Transverse colon (tissue), 4 donors: ENCODE results near the gene MED20. TPM values are rescaled to one million over a fixed set of nuclear protein-coding genes. Genes with fewer than 3 reads are reported as not detected.
A peak's percentile ranks its signal among the peaks of the same experiment; 100 is the strongest.

ENCODE experiments used
- DNase-seq: peaks from one replicate; pipeline ENCODE4 v3.0.0-alpha.2; 2019
- H3K27ac ChIP-seq, 4 donors: fragments of 200-600 bp; sonication (generic); 2 replicates each; pipeline ENCODE4 v1.5.1; 2016 to 2018; ENCODE audit warnings: inconsistent platforms in 4 of 4
- H3K27me3 ChIP-seq: fragments of 200-600 bp; sonication (generic); 2 replicates; pipeline ENCODE4 v1.5.1; 2017; ENCODE audit warnings: inconsistent platforms
- H3K36me3 ChIP-seq, 4 donors: fragments of 200-600 bp; sonication (generic); 2 replicates each; pipeline ENCODE4 v1.5.1; 2017 to 2019; ENCODE audit warnings: inconsistent platforms in 4 of 4
- H3K4me1 ChIP-seq, 4 donors: fragments of 200-600 bp; sonication (generic); 2 replicates each; pipeline ENCODE4 v1.5.1; 2017 to 2020; ENCODE audit warnings: inconsistent platforms in 4 of 4
- H3K4me3 ChIP-seq, 4 donors: fragments of 200-600 bp; sonication (generic); 1 replicate in 1 of 4; 2 replicates in 3 of 4; pipeline versions ENCODE4 v1.5.1 to v1.6.1; 2017 to 2019; ENCODE audit warnings: inconsistent platforms in 4 of 4
- H3K9me3 ChIP-seq, 2 donors: fragments of 200-600 bp; sonication (generic); 2 replicates each; pipeline ENCODE4 v1.5.1; 2017 to 2019; ENCODE audit warnings: inconsistent platforms in 2 of 2
- EP300 ChIP-seq: sonication (generic); formaldehyde crosslinking; IDR thresholded peaks from one replicate; pipeline ENCODE4 v1.6.1; 2017; ENCODE audit warnings: antibody characterized with exemption, low read depth
- POLR2A ChIP-seq: fragments of 450-650 bp; IDR thresholded peaks from one replicate; pipeline ENCODE4 v1.6.1; 2016; ENCODE audit warnings: antibody characterized with exemption, mild to moderate bottlenecking, moderate library complexity
- POLR2AphosphoS5 ChIP-seq, 3 donors: sonication (generic); formaldehyde crosslinking; IDR thresholded peaks; one replicate each; pipeline ENCODE4 v1.6.1; 2016; ENCODE audit warnings: antibody characterized with exemption in 3 of 3
- WGBS, 2 donors: methylation state at CpG; one replicate each; pipeline ENCODE4 v1.1.5; 2018; ENCODE audit warnings: low coverage in 1 of 2; 5-methylcytosine and 5-hydroxymethylcytosine counted together
- in situ Hi-C, 4 donors: fragments of 200-750 bp; cut with MboI; loops; one replicate each; pipeline versions ENCODE4 v1.15.0 to v1.15.1; 2017; ENCODE audit warnings: low sequenced_read_pairs in 3 of 4, low pct_ligation_motif_present in 1 of 4, low pct_unique_long_range_greater_than_20kb in 1 of 4
- intact Hi-C: fragments of 100-400 bp; cut with DNase I; formaldehyde crosslinking; loops from one replicate; pipeline ENCODE4 v1.15.1; 2023; ENCODE audit warnings: low total_unique reads
- total RNA-seq, 4 donors: library from RNA; depleted of rRNA; stranded (reverse); fragments of >200 nt; gene quantifications; one replicate each; pipeline ENCODE4 v1.1.0, GENCODE V29; 2016
- TF ChIP-seq, protein P1 (sequence below), 5 experiments: fragments of 200-600 bp in 3 of 5; fragments of 450-650 bp in 2 of 5; sonication (generic) in 3 of 5; IDR thresholded peaks; 1 replicate in 2 of 5; 2 replicates in 3 of 5; pipeline ENCODE4 v1.5.1; 2016 to 2017; ENCODE audit warnings: antibody characterized with exemption in 5 of 5, inconsistent platforms in 3 of 5, mild to moderate bottlenecking in 2 of 5, moderate library complexity in 1 of 5

The MED20 gene
- total RNA-seq, 4 donors from 2014 or later = 15.4 to 25.7 (median 18.5) TPM

GRCh38 chr6:41937861-41938574, 17.1 kb upstream of the MED20 start:
- TF ChIP-seq POLR2A = no peak
- TF ChIP-seq, protein P1, sequence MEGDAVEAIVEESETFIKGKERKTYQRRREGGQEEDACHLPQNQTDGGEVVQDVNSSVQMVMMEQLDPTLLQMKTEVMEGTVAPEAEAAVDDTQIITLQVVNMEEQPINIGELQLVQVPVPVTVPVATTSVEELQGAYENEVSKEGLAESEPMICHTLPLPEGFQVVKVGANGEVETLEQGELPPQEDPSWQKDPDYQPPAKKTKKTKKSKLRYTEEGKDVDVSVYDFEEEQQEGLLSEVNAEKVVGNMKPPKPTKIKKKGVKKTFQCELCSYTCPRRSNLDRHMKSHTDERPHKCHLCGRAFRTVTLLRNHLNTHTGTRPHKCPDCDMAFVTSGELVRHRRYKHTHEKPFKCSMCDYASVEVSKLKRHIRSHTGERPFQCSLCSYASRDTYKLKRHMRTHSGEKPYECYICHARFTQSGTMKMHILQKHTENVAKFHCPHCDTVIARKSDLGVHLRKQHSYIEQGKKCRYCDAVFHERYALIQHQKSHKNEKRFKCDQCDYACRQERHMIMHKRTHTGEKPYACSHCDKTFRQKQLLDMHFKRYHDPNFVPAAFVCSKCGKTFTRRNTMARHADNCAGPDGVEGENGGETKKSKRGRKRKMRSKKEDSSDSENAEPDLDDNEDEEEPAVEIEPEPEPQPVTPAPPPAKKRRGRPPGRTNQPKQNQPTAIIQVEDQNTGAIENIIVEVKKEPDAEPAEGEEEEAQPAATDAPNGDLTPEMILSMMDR (IDR thresholded peaks at IDR 0.05) = no peak
- in situ Hi-C loops (loop anchor here in 2 of 4 donors (10.0 to 25.0 kb wide), 2 partner anchors 107 to 274 kb away; partner anchors contain the start of gene MRPS10 (in 1 of the 2)), intact Hi-C loops (loop anchor here (5.0 kb wide), 1 partner anchor 104 kb away; no protein-coding TSS in a partner anchor)
- Histone ChIP-seq H3K27me3 (no peaks in the 10 kb centered on the region), H3K4me1 (peaks cover 29 to 61% (median 44%) of the 10 kb centered on the region in 4 donors), H3K9me3 (no peaks in the 10 kb centered on the region), H3K4me3 (no peak overlapping the region), H3K36me3 (peaks cover 0 to 23% (median 6%) of the 10 kb centered on the region in 4 donors), H3K27ac (peak overlapping the region; percentile 28 to 95 (median 89))
- 50% methylated on average over 4 of the region's 4 CpGs; no CpG with 5 or more reads in 1 of the 2 donors for WGBS, 2 donors
- DNase-seq = no peak

DNA sequence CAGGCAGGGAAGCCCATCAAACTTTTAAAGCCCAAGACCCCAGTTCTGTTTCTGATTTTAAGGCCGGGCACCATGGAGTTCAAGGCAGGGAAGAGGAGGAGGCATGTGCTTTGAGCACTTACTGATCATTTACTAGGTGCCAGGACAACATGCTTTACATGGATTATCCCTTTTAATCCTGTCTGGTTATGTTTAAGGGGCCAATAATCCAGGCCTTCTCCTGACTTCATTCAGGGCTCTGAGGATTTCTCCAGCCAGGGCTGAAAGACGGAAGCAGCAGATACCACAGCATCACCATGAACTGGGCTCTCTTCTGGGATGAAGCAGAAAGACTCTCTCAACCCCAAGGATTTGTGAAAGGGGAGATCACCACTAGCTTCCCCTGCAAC, 16.5 kb upstream of the MED20 start:
- in situ Hi-C loops = loop anchor here in 2 of 4 donors (10.0 to 25.0 kb wide), 2 partner anchors 107 to 275 kb away; partner anchors contain the start of gene MRPS10 (in 1 of the 2)
- intact Hi-C loops = loop anchor here (5.0 kb wide), 1 partner anchor 105 kb away; no protein-coding TSS in a partner anchor
- DNase-seq = no peak
- H3K27me3 ChIP-seq = no peaks in the 10 kb centered on the region
- peaks cover 0 to 29% (median 8%) of the 10 kb centered on the region in 4 donors for H3K36me3 ChIP-seq
- H3K4me3 ChIP-seq = no peak overlapping the region
- peak overlapping the region; percentile 28 to 95 (median 89) for H3K27ac ChIP-seq
- 86 to 100% methylated on average over 1 to 2 of the region's 2 CpGs for WGBS, 2 donors
- TF ChIP-seq POLR2A = no peak
- H3K9me3 ChIP-seq = no peaks in the 10 kb centered on the region
- H3K4me1 ChIP-seq = peaks cover 28 to 59% (median 43%) of the 10 kb centered on the region in 4 donors

GRCh38 chr6:41936073-41936837, 15.3 kb upstream of the MED20 start:
- H3K27ac ChIP-seq = peak overlapping the region; percentile 6 to 45 (median 26)
- H3K4me1 ChIP-seq = peaks cover 24 to 54% (median 37%) of the 10 kb centered on the region in 4 donors
- no peaks in the 10 kb centered on the region for H3K27me3 ChIP-seq
- H3K36me3 ChIP-seq = peaks cover 0 to 39% (median 14%) of the 10 kb centered on the region in 4 donors
- intact Hi-C loops (loop anchor here (5.0 kb wide), 1 partner anchor 106 kb away; no protein-coding TSS in a partner anchor), in situ Hi-C loops (loop anchor here in 2 of 4 donors (10.0 to 25.0 kb wide), 2 partner anchors 109 to 276 kb away; partner anchors contain the start of gene MRPS10 (in 1 of the 2))
- peak; percentile 64 for DNase-seq
- no peak for TF ChIP-seq POLR2A
- TF ChIP-seq, protein P1 (IDR thresholded peaks at IDR 0.05) = peak; percentile 75 to 84 (median 78)
- 37% methylated on average over 10 of the region's 10 CpGs; no CpG with 5 or more reads in 1 of the 2 donors for WGBS, 2 donors
- H3K4me3 ChIP-seq = no peak overlapping the region
- no peaks in the 10 kb centered on the region for H3K9me3 ChIP-seq

DNA sequence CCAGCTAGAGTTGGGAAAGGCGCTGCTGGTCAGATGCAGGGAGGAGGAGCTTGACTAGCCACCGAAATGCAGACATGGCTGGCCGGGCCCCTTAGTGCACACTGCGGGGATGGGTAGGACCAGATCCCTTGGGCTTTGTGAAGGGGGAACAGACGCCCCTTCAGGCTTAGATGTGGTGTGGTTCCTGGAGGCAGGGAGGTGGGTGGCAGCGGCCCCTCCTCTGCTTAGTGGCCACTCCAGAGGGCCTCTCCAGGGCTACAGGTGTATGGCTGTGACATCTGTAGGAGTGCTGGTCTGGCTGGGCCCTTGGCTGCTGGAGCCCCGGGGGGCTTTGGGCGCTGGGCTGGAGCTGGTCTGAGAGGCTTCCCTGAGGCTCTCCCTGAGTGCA, 14.7 kb upstream of the MED20 start:
- intact Hi-C loops = loop anchor here (5.0 kb wide), 1 partner anchor 107 kb away; no protein-coding TSS in a partner anchor
- in situ Hi-C loops = loop anchor here in 2 of 4 donors (10.0 to 25.0 kb wide), 2 partner anchors 109 to 277 kb away; partner anchors contain the start of gene MRPS10 (in 1 of the 2)
- Histone ChIP-seq H3K4me1 (peaks cover 24 to 53% (median 33%) of the 10 kb centered on the region in 4 donors), H3K36me3 (peaks cover 0 to 45% (median 15%) of the 10 kb centered on the region in 4 donors), H3K4me3 (no peak overlapping the region), H3K9me3 (no peaks in the 10 kb centered on the region), H3K27me3 (no peaks in the 10 kb centered on the region), H3K27ac (peak overlapping the region in 2 of 4 donors; percentile 0 to 45)
- no peak for DNase-seq
- no peak for TF ChIP-seq POLR2AphosphoS5 (IDR thresholded peaks at IDR 0.05)
- no peak for TF ChIP-seq POLR2A
- TF ChIP-seq EP300 = no peak
- TF ChIP-seq, protein P1 (IDR thresholded peaks at IDR 0.05) = no peak
- 64% methylated on average over 8 of the region's 8 CpGs; no CpG with 5 or more reads in 1 of the 2 donors for WGBS, 2 donors
